IMR-90 (cell line): ENCODE measurements around the gene SEPSECS. TPM values are rescaled to one million over a fixed set of nuclear protein-coding genes. Genes with fewer than 3 reads are reported as not detected.

Source experiments
- ATAC-seq: fragments of 200-7000 bp; cut with Tn5 transposase; 2 replicates; pipeline ENCODE4 v1.9.1; 2020; ENCODE audit warnings: low read depth, mild to moderate bottlenecking, moderate library complexity
- BruUV-seq: library from RNA; stranded (reverse); fragments of 400-500 nt; replicated peaks from 2 replicates; lab custom pipeline; 2021; lab: Mats Ljungman, UMichigan
- CTCF ChIA-PET: fragments of 300-600 bp; formaldehyde crosslinking; extraction: SDS; loops from one replicate; lab custom pipeline; 2021; ENCODE audit warnings: antibody characterized with exemption; lab: Yijun Ruan, JAX
- POLR2A ChIA-PET: fragments of 300-600 bp; sonication (Branson Sonifier 250); formaldehyde crosslinking; loops from one replicate; lab custom pipeline; 2022; ENCODE audit warnings: antibody characterized with exemption; ENCODE audit not compliant: unreplicated experiment; lab: Charles Lee
- DNase-seq: peaks from one replicate; pipeline ENCODE4 v3.0.0; 2013
- H2AFZ ChIP-seq: replicated peaks from 2 replicates; pipeline ENCODE3; 2013; ENCODE audit warnings: low read length, mild to moderate bottlenecking; ENCODE audit not compliant: poor library complexity
- H2AK5ac ChIP-seq: 2 replicates; pipeline ENCODE4 v1.6.1; 2013; ENCODE audit warnings: low read depth, low read length, inconsistent platforms
- H2AK9ac ChIP-seq: replicated peaks from 2 replicates; pipeline ENCODE3; 2013; ENCODE audit warnings: mild to moderate bottlenecking, low read depth, low read length, moderate library complexity; ENCODE audit not compliant: poor library complexity
- H2BK120ac ChIP-seq: 2 replicates; pipeline ENCODE4 v1.6.1; 2013; ENCODE audit warnings: low read depth, low read length, inconsistent platforms
- H2BK15ac ChIP-seq: 3 replicates; pipeline ENCODE4 v1.6.1; 2013; ENCODE audit warnings: low read depth, low read length, inconsistent platforms
- H2BK20ac ChIP-seq: 2 replicates; pipeline ENCODE4 v1.6.1; 2013; ENCODE audit warnings: low read depth, mild to moderate bottlenecking, inconsistent platforms, low read length, moderate library complexity
- H2BK5ac ChIP-seq: 2 replicates; pipeline ENCODE4 v1.6.1; 2013; ENCODE audit warnings: mild to moderate bottlenecking, low read depth, low read length, inconsistent platforms; ENCODE audit not compliant: poor library complexity, severe bottlenecking
- H3K14ac ChIP-seq: replicated peaks from 2 replicates; pipeline ENCODE4 v1.6.1; 2013; ENCODE audit warnings: low read depth, low read length, inconsistent platforms
- H3K18ac ChIP-seq: 2 replicates; pipeline ENCODE4 v1.6.1; 2013; ENCODE audit warnings: low read depth, low read length, control low read depth
- H3K23ac ChIP-seq: 2 replicates; pipeline ENCODE4 v1.6.1; 2013; ENCODE audit warnings: low read depth, low read length, inconsistent platforms
- H3K27ac ChIP-seq: 2 replicates; pipeline ENCODE4 v1.5.1; 2013; ENCODE audit warnings: mild to moderate bottlenecking, control low read depth, low read length; ENCODE audit not compliant: insufficient read depth
- H3K27me3 ChIP-seq: 2 replicates; pipeline ENCODE4 v1.6.1; 2013; ENCODE audit warnings: low read length; ENCODE audit not compliant: control insufficient read depth, insufficient read depth
- H3K36me3 ChIP-seq: 2 replicates; pipeline ENCODE4 v1.6.1; 2013; ENCODE audit warnings: low read length, mixed read lengths; ENCODE audit not compliant: control insufficient read depth, insufficient read depth
- H3K4ac ChIP-seq: 2 replicates; pipeline ENCODE4 v1.6.1; 2013; ENCODE audit warnings: low read depth, low read length, inconsistent platforms
- H3K4me1 ChIP-seq: 2 replicates; pipeline ENCODE4 v1.6.1; 2013; ENCODE audit warnings: low read length, mixed read lengths; ENCODE audit not compliant: control insufficient read depth, insufficient read depth
- H3K4me2 ChIP-seq: 2 replicates; pipeline ENCODE4 v1.6.1; 2013; ENCODE audit warnings: low read depth, mild to moderate bottlenecking, control low read depth, low read length, moderate library complexity
- H3K4me3 ChIP-seq: 2 replicates; pipeline ENCODE4 v1.5.1; 2013; ENCODE audit warnings: low read depth, mild to moderate bottlenecking, control low read depth, low read length, moderate library complexity; ENCODE audit not compliant: insufficient read depth
- H3K56ac ChIP-seq: 2 replicates; pipeline ENCODE4 v1.6.1; 2013; ENCODE audit warnings: low read length, inconsistent platforms; ENCODE audit not compliant: insufficient read depth; ENCODE audit errors: extremely low read depth
- H3K79me1 ChIP-seq, 2 experiments: 2 replicates each; pipeline ENCODE4 v1.6.1; 2013; ENCODE audit warnings: low read length in 2 of 2, inconsistent platforms in 1 of 2, low read depth in 1 of 2
- H3K9ac ChIP-seq: 2 replicates; pipeline ENCODE4 v1.6.1; 2013; ENCODE audit warnings: low read depth, low read length, control low read depth
- H3K9me1 ChIP-seq: 2 replicates; pipeline ENCODE4 v1.6.1; 2013; ENCODE audit warnings: low read length, inconsistent platforms; ENCODE audit not compliant: insufficient read depth
- H3K9me3 ChIP-seq: 2 replicates; pipeline ENCODE4 v1.6.1; 2013; ENCODE audit warnings: low read length; ENCODE audit not compliant: control insufficient read depth, insufficient read depth
- H4K20me1 ChIP-seq: 2 replicates; pipeline ENCODE4 v1.6.1; 2013; ENCODE audit warnings: low read length, inconsistent platforms; ENCODE audit not compliant: insufficient read depth
- H4K5ac ChIP-seq: 2 replicates; pipeline ENCODE4 v1.6.1; 2013; ENCODE audit warnings: mild to moderate bottlenecking, low read depth, low read length, control low read depth
- H4K8ac ChIP-seq, 2 experiments: 2 replicates each; pipeline ENCODE4 v1.6.1; 2013; ENCODE audit warnings: low read depth in 2 of 2, low read length in 2 of 2, control low read depth in 1 of 2, inconsistent platforms in 1 of 2
- H4K91ac ChIP-seq: 2 replicates; pipeline ENCODE4 v1.6.1; 2013; ENCODE audit warnings: low read depth, low read length, inconsistent platforms; ENCODE audit not compliant: insufficient read depth
- USF2 ChIP-seq: fragments of 150-350 bp; IDR thresholded peaks from 2 replicates; pipeline ENCODE4 v1.6.1; 2017; ENCODE audit warnings: mild to moderate bottlenecking, antibody characterized with exemption, low read length, low read depth
- WGBS, 2 experiments: methylation state at CpG; one replicate each; pipeline versions ENCODE4 v1.1.5 to v1.1.7; 2013; ENCODE audit warnings: missing lambda C conversion rate in 2 of 2; ENCODE audit not compliant: insufficient read length in 1 of 2; ENCODE audit errors: extremely low coverage in 2 of 2; 5-methylcytosine and 5-hydroxymethylcytosine counted together
- dilution Hi-C: fragments of 300-500 bp; cut with HindIII; formaldehyde crosslinking; loops from one replicate; pipeline ENCODE4 v1.14.3; 2018; ENCODE audit warnings: low sequenced_read_pairs; ENCODE audit not compliant: unreplicated experiment
- in situ Hi-C: fragments of 300-500 bp; cut with MboI; formaldehyde crosslinking; loops from 3 replicates; pipeline ENCODE4 v1.14.3; 2019; ENCODE audit warnings: low sequenced_read_pairs, inconsistent platforms, mixed read lengths
- intact Hi-C: fragments of 100-400 bp; cut with micrococcal nuclease; formaldehyde crosslinking; loops from 2 replicates; pipeline ENCODE4 v1.10.0; 2022
- polyA plus RNA-seq, 3 experiments: library from polyadenylated mRNA; depleted of rRNA; stranded (reverse); fragments of >200 nt; gene quantifications; 2 replicates each; pipeline ENCODE4 v1.2.3, GENCODE V29; 2012; ENCODE audit warnings: low replicate concordance in 1 of 3
- total RNA-seq: library from RNA; depleted of rRNA; stranded (reverse); fragments of >200 nt; gene quantifications from 2 replicates; pipeline ENCODE4 v1.2.3, GENCODE V29; 2012

The SEPSECS gene
- total and polyA plus RNA-seq, 2 of the 4 experiments (the other 2 are of a cell fraction): 1.7 to 5.0 TPM

- intact Hi-C loops: no loop called here
- Histone ChIP-seq H2AK5ac (no peak overlapping the region), H3K79me1 (no peaks in the 10 kb centered on the region), H3K56ac (no peak overlapping the region), H2BK120ac (no peak overlapping the region), H2BK15ac (no peak overlapping the region), H4K20me1 (no peaks in the 10 kb centered on the region), H3K9me3 (no peaks in the 10 kb centered on the region), H3K27me3 (peaks cover 30% of the 10 kb centered on the region), H3K18ac (no peak overlapping the region), H3K23ac (no peak overlapping the region), H2AK9ac (no peak overlapping the region), H3K36me3 (no peaks in the 10 kb centered on the region), H3K4me2 (no peak overlapping the region), H3K27ac (no peak overlapping the region), H2BK20ac (no peak overlapping the region), H3K4me1 (no peaks in the 10 kb centered on the region), H3K4me3 (no peak overlapping the region), H4K91ac (no peak overlapping the region), H3K9me1 (no peaks in the 10 kb centered on the region), H4K5ac (no peak overlapping the region), H2AFZ (no peak overlapping the region), H3K4ac (no peak overlapping the region), H3K9ac (no peak overlapping the region), H3K14ac (no peak overlapping the region), H4K8ac (no peak overlapping the region), H2BK5ac (no peak overlapping the region)
- 70% methylated on average over 2 of the region's 11 CpGs; no CpG with 5 or more reads in 1 of the 2 experiments for WGBS, 2 experiments
- ATAC-seq: no peak
- DNase-seq: no peak
- CTCF ChIA-PET: no interaction called here
- POLR2A ChIA-PET: no interaction called here
- TF ChIP-seq USF2: no peak
- dilution Hi-C loops: no loop called here
- BruUV-seq: no TSS peak
- in situ Hi-C loops: no loop called here
These were observed 85.1 kb downstream of the SEPSECS start for GRCh38 chr4:25075129-25075528.
